WTC11 (cell line): ENCODE measurements around the gene ATP9A. TPM values are rescaled to one million over a fixed set of nuclear protein-coding genes. Genes with fewer than 3 reads are reported as not detected.

ENCODE experiments used
- ATAC-seq: fragments of 200-7000 bp; cut with Tn5 transposase; 2 replicates; pipeline ENCODE4 v1.10.0; 2021; ENCODE audit warnings: mild to moderate bottlenecking, moderate library complexity
- CTCF ChIA-PET: fragments of 300-600 bp; sonication (Branson Sonifier 250); formaldehyde crosslinking; loops from one replicate; lab custom pipeline; 2021; ENCODE audit warnings: antibody characterized with exemption; lab: Charles Lee
- POLR2A ChIA-PET: fragments of 350-600 bp; sonication (Branson Sonifier 250); formaldehyde crosslinking; loops from one replicate; lab custom pipeline; 2021; ENCODE audit warnings: antibody characterized with exemption; lab: Charles Lee
- DNase-seq: peaks from one replicate; pipeline ENCODE4 v3.0.0; 2021; ENCODE audit warnings: low spot score
- H3K27ac Mint-ChIP-seq: 2 replicates; pipeline ENCODE4 v1.8.0; 2021; ENCODE audit warnings: mixed read lengths
- H3K27me3 Mint-ChIP-seq: 2 replicates; pipeline ENCODE4 v1.8.0; 2021; ENCODE audit warnings: low read depth, mild to moderate bottlenecking, moderate library complexity, mixed read lengths
- H3K36me3 Mint-ChIP-seq: 2 replicates; pipeline ENCODE4 v1.8.0; 2021; ENCODE audit warnings: mixed read lengths
- H3K4me1 Mint-ChIP-seq: 2 replicates; pipeline ENCODE4 v1.8.0; 2022; ENCODE audit warnings: mixed read lengths
- H3K4me3 Mint-ChIP-seq: 2 replicates; pipeline ENCODE4 v1.8.0; 2021; ENCODE audit warnings: mild to moderate bottlenecking, moderate library complexity, mixed read lengths
- H3K9me3 Mint-ChIP-seq: 2 replicates; pipeline ENCODE4 v1.8.0; 2021; ENCODE audit warnings: mixed read lengths
- EMX1 ChIP-seq: fragments of 250-450 bp; sonication (Bioruptor Pico); IDR thresholded peaks from 2 replicates; pipeline ENCODE4 v1.8.0; 2021; ENCODE audit warnings: mild to moderate bottlenecking
- FOXP4 ChIP-seq: sonication (generic); formaldehyde crosslinking; IDR thresholded peaks from 2 replicates; pipeline ENCODE4 v1.8.0; 2022; ENCODE audit warnings: mild to moderate bottlenecking, missing genetic modification reagents
- GTF2I ChIP-seq: fragments of 250-450 bp; sonication (Bioruptor Pico); conservative IDR thresholded peaks from 2 replicates; pipeline ENCODE4 v1.4.0; 2021; ENCODE audit warnings: mild to moderate bottlenecking
- HMGA2 ChIP-seq: fragments of 250-450 bp; sonication (Bioruptor Pico); IDR thresholded peaks from 2 replicates; pipeline ENCODE4 v1.4.0; 2021; ENCODE audit warnings: mild to moderate bottlenecking, moderate library complexity
- HMGXB4 ChIP-seq: sonication (generic); formaldehyde crosslinking; IDR thresholded peaks from 2 replicates; pipeline ENCODE4 v1.8.1; 2023; ENCODE audit warnings: mild to moderate bottlenecking, moderate library complexity, missing genetic modification reagents
- IRF1 ChIP-seq: sonication (generic); formaldehyde crosslinking; IDR thresholded peaks from 2 replicates; pipeline ENCODE4 v1.8.0; 2023; ENCODE audit warnings: missing genetic modification reagents
- IRF2 ChIP-seq: sonication (generic); formaldehyde crosslinking; IDR thresholded peaks from 2 replicates; pipeline ENCODE4 v1.8.0; 2022; ENCODE audit warnings: low read depth, missing genetic modification reagents, borderline replicate concordance
- MLX ChIP-seq: sonication (generic); formaldehyde crosslinking; IDR thresholded peaks from 2 replicates; pipeline ENCODE4 v1.8.1; 2023; ENCODE audit warnings: mild to moderate bottlenecking, missing genetic modification reagents, moderate library complexity
- PRDM15 ChIP-seq: sonication (generic); formaldehyde crosslinking; IDR thresholded peaks from 2 replicates; pipeline ENCODE4 v1.8.0; 2022; ENCODE audit warnings: missing genetic modification reagents
- PRRX2 ChIP-seq: fragments of 250-450 bp; sonication (Bioruptor Pico); IDR thresholded peaks from 2 replicates; pipeline ENCODE4 v1.8.0; 2021; ENCODE audit warnings: mild to moderate bottlenecking
- TCF7 ChIP-seq: sonication (generic); formaldehyde crosslinking; IDR thresholded peaks from 2 replicates; pipeline ENCODE4 v1.8.0; 2022; ENCODE audit warnings: mild to moderate bottlenecking, low read depth, missing genetic modification reagents, moderate library complexity
- ZNF281 ChIP-seq: sonication (generic); formaldehyde crosslinking; IDR thresholded peaks from 2 replicates; pipeline ENCODE4 v1.8.0; 2023; ENCODE audit warnings: mild to moderate bottlenecking, missing genetic modification reagents
- ZNF512 ChIP-seq: sonication (generic); formaldehyde crosslinking; IDR thresholded peaks from 2 replicates; pipeline ENCODE4 v1.8.1; 2022; ENCODE audit warnings: missing genetic modification reagents, borderline replicate concordance
- ZNF532 ChIP-seq: fragments of 250-450 bp; sonication (Bioruptor Pico); IDR thresholded peaks from 2 replicates; pipeline ENCODE4 v1.9.0; 2021; ENCODE audit warnings: mild to moderate bottlenecking, borderline replicate concordance
- total RNA-seq: library from RNA; stranded (reverse); gene quantifications from 3 replicates; pipeline ENCODE4 v1.2.3, GENCODE V29; 2021

Gene ATP9A
- total RNA-seq, 1 experiment from 2014 or later, result 5.0 TPM

- no peak for TF ChIP-seq HMGA2 (CRISPR knock-in tag)
- 0 out of 2 replicates have a peak, but pooled peaks have one; percentile 27 for TF ChIP-seq ZNF512
- TF ChIP-seq ZNF532 (CRISPR knock-in tag), result no peak
- no peak for TF ChIP-seq IRF1 (CRISPR knock-in tag)
- TF ChIP-seq PRDM15 (CRISPR knock-in tag), result no peak
- no peak for TF ChIP-seq TCF7
- no peak for TF ChIP-seq EMX1
- TF ChIP-seq IRF2 (CRISPR knock-in tag), result no peak
- peaks cover 60% of the 10 kb centered on the region for H3K27me3 Mint-ChIP-seq
- no peak for ATAC-seq
- H3K27ac Mint-ChIP-seq, result no peak overlapping the region
- peaks cover 25% of the 10 kb centered on the region for H3K4me1 Mint-ChIP-seq
- CTCF ChIA-PET, result interaction anchor here (0.8 kb wide), 1 partner anchor 18 kb away, joined by 3 read pairs; the partner anchor contains the start of gene NFATC2
- H3K36me3 Mint-ChIP-seq, result no peaks in the 10 kb centered on the region
- POLR2A ChIA-PET, result no interaction called here
- peaks cover 1% of the 10 kb centered on the region for H3K9me3 Mint-ChIP-seq
- H3K4me3 Mint-ChIP-seq, result peak overlapping the region; percentile 59
- DNase-seq, result no peak
These were observed 207.5 kb downstream of the ATP9A start for GRCh38 chr20:51560550-51561307.

- H3K9me3 Mint-ChIP-seq, result peaks cover 4% of the 10 kb centered on the region
- H3K27ac Mint-ChIP-seq, result no peak overlapping the region
- POLR2A ChIA-PET, result no interaction called here
- peaks cover 60% of the 10 kb centered on the region for H3K27me3 Mint-ChIP-seq
- ATAC-seq (no peak), DNase-seq (no peak)
- peaks cover 25% of the 10 kb centered on the region for H3K4me1 Mint-ChIP-seq
- H3K4me3 Mint-ChIP-seq, result no peak overlapping the region
- H3K36me3 Mint-ChIP-seq, result no peaks in the 10 kb centered on the region
- CTCF ChIA-PET, result no interaction called here
- TF ChIP-seq PRRX2 (CRISPR knock-in tag), result no peak
- TF ChIP-seq HMGXB4 (CRISPR knock-in tag), result no peak
- TF ChIP-seq MLX, result no peak
- no peak for TF ChIP-seq IRF1 (CRISPR knock-in tag)
- no peak for TF ChIP-seq FOXP4 (CRISPR knock-in tag)
- TF ChIP-seq GTF2I (CRISPR knock-in tag), result no peak
- no peak for TF ChIP-seq ZNF281 (CRISPR knock-in tag)
These were observed 208.1 kb downstream of the ATP9A start for GRCh38 chr20:51560042-51560441.
